H1 (cell line): Measurements from ENCODE around the gene CLEC12A. TPM values are rescaled to one million over a fixed set of nuclear protein-coding genes. Genes with fewer than 3 reads are reported as not detected.

Experiments used
- CTCF ChIA-PET: fragments of 300-600 bp; sonication (Branson Sonifier 250); formaldehyde crosslinking; loops from one replicate; lab custom pipeline; 2021; ENCODE audit not compliant: partially characterized antibody; lab: Charles Lee
- POLR2A ChIA-PET: fragments of 300-600 bp; sonication (Branson Sonifier 250); formaldehyde crosslinking; loops from one replicate; lab custom pipeline; 2021; ENCODE audit warnings: inconsistent platforms; ENCODE audit not compliant: partially characterized antibody; lab: Charles Lee
- DNase-seq, 2 experiments: peaks; one replicate each; pipeline versions ENCODE4 v3.0.0 to v3.0.0-alpha.2; 2010 to 2022; ENCODE audit warnings: low spot score in 2 of 2, low read depth in 1 of 2, mixed read lengths in 1 of 2
- FAIRE-seq: peaks from 2 replicates; lab custom pipeline; 2011; peaks lifted over from hg19 to GRCh38; lab: Jason Lieb, UNC
- H2AFZ ChIP-seq: 2 replicates; pipeline ENCODE4 v1.8.1; 2012; ENCODE audit warnings: low read length, inconsistent platforms
- H2AK5ac ChIP-seq: 2 replicates; pipeline ENCODE4 v1.6.1; 2013; ENCODE audit warnings: low read depth, low read length
- H2BK120ac ChIP-seq: replicated peaks from 2 replicates; pipeline ENCODE3; 2013; ENCODE audit warnings: low read depth, low read length, inconsistent platforms
- H2BK12ac ChIP-seq: 2 replicates; pipeline ENCODE4 v1.6.1; 2013; ENCODE audit warnings: low read depth, low read length
- H2BK15ac ChIP-seq: 2 replicates; pipeline ENCODE4 v1.6.1; 2013; ENCODE audit warnings: low read length
- H2BK20ac ChIP-seq: 2 replicates; pipeline ENCODE4 v1.6.1; 2013; ENCODE audit warnings: low read length
- H2BK5ac ChIP-seq: 2 replicates; pipeline ENCODE4 v1.6.1; 2013; ENCODE audit warnings: low read depth, low read length
- H3K14ac ChIP-seq: 2 replicates; pipeline ENCODE4 v1.6.1; 2013; ENCODE audit warnings: inconsistent platforms; ENCODE audit not compliant: insufficient read length
- H3K18ac ChIP-seq: 2 replicates; pipeline ENCODE4 v1.6.1; 2013; ENCODE audit warnings: low read length; ENCODE audit errors: extremely low read depth
- H3K23ac ChIP-seq: 2 replicates; pipeline ENCODE4 v1.6.1; 2013; ENCODE audit warnings: inconsistent platforms; ENCODE audit not compliant: insufficient read length
- H3K23me2 ChIP-seq: 2 replicates; pipeline ENCODE4 v1.6.1; 2013; ENCODE audit warnings: low read depth, low read length
- H3K27ac ChIP-seq: 2 replicates; pipeline ENCODE4 v1.6.1; 2011; ENCODE audit warnings: low read depth, low read length, inconsistent platforms
- H3K27me3 ChIP-seq, 4 experiments: replicated peaks in 1 of 4; 1 replicate in 1 of 4; 2 replicates in 3 of 4; pipeline versions ENCODE4 v1.6.1 to v1.8.1; 2011 to 2013; ENCODE audit warnings: low read length in 3 of 4, mild to moderate bottlenecking in 3 of 4, inconsistent platforms in 2 of 4, mixed read lengths in 2 of 4, moderate library complexity in 1 of 4; ENCODE audit not compliant: control insufficient read depth in 3 of 4, insufficient read depth in 3 of 4; ENCODE audit errors: extremely low read depth in 1 of 4
- H3K36me3 ChIP-seq, 4 experiments: 2 replicates each; pipeline versions ENCODE4 v1.6.1 to v1.8.1; 2011 to 2013; ENCODE audit warnings: mild to moderate bottlenecking in 4 of 4, low read length in 3 of 4, moderate library complexity in 2 of 4, control low read depth in 1 of 4, inconsistent platforms in 1 of 4; ENCODE audit not compliant: insufficient read depth in 4 of 4, control insufficient read depth in 2 of 4
- H3K4ac ChIP-seq: replicated peaks from 2 replicates; pipeline ENCODE3; 2013; ENCODE audit warnings: low read length, low read depth, mixed read lengths, inconsistent platforms; ENCODE audit not compliant: insufficient read length
- H3K4me1 ChIP-seq, 4 experiments: replicated peaks in 1 of 4; 1 replicate in 1 of 4; 2 replicates in 3 of 4; pipeline versions ENCODE4 v1.6.1 to v1.8.1; 2011 to 2013; ENCODE audit warnings: low read length in 3 of 4, inconsistent platforms in 2 of 4, mixed read lengths in 1 of 4; ENCODE audit not compliant: insufficient read depth in 4 of 4, control insufficient read depth in 3 of 4
- H3K4me2 ChIP-seq, 2 experiments: 2 replicates each; pipeline versions ENCODE4 v1.6.1 to v1.8.1; 2011 to 2013; ENCODE audit warnings: low read depth in 2 of 2, low read length in 2 of 2, control low read depth in 1 of 2, inconsistent platforms in 1 of 2, mild to moderate bottlenecking in 1 of 2; ENCODE audit not compliant: insufficient read depth in 1 of 2
- H3K4me3 ChIP-seq, 4 experiments: fragments of 200-600, 300-600 bp in 1 of 4; sonication (generic), shearing (Covaris generic), sonication (Bioruptor Twin) in 1 of 4; 2 replicates each; pipeline versions ENCODE4 v1.5.1 to v1.8.1; 2011 to 2016; ENCODE audit warnings: low read length in 4 of 4, low read depth in 3 of 4, control low read depth in 2 of 4, inconsistent platforms in 2 of 4, mild to moderate bottlenecking in 2 of 4, mixed read lengths in 1 of 4, moderate library complexity in 1 of 4; ENCODE audit not compliant: insufficient read depth in 2 of 4; ENCODE audit errors: extremely low read depth in 1 of 4
- H3K56ac ChIP-seq: replicated peaks from 2 replicates; pipeline ENCODE3; 2013; ENCODE audit warnings: low read depth, mild to moderate bottlenecking, mixed read lengths, low read length, inconsistent platforms; ENCODE audit not compliant: insufficient read length
- H3K79me1 ChIP-seq: 2 replicates; pipeline ENCODE4 v1.6.1; 2013; ENCODE audit warnings: low read depth, low read length, control low read depth
- H3K79me2 ChIP-seq, 2 experiments: 2 replicates each; pipeline versions ENCODE4 v1.6.1 to v1.8.1; 2012 to 2013; ENCODE audit warnings: low read length in 2 of 2, mild to moderate bottlenecking in 2 of 2, inconsistent platforms in 1 of 2; ENCODE audit not compliant: insufficient read depth in 2 of 2, control insufficient read depth in 1 of 2
- H3K9ac ChIP-seq, 4 experiments: replicated peaks in 1 of 4; 1 replicate in 1 of 4; 2 replicates in 3 of 4; pipeline versions ENCODE4 v1.6.1 to v1.8.1; 2011 to 2013; ENCODE audit warnings: low read depth in 3 of 4, low read length in 3 of 4, control low read depth in 2 of 4, mild to moderate bottlenecking in 2 of 4, moderate library complexity in 2 of 4, inconsistent platforms in 1 of 4; ENCODE audit errors: extremely low read depth in 1 of 4
- H3K9me3 ChIP-seq, 2 experiments: 2 replicates each; pipeline versions ENCODE4 v1.6.1 to v1.8.1; 2012 to 2013; ENCODE audit warnings: mild to moderate bottlenecking in 2 of 2, moderate library complexity in 2 of 2, control low read depth in 1 of 2, inconsistent platforms in 1 of 2, low read depth in 1 of 2, low read length in 1 of 2, mixed read lengths in 1 of 2; ENCODE audit not compliant: insufficient read depth in 2 of 2
- H4K20me1 ChIP-seq, 2 experiments: replicated peaks in 1 of 2; 2 replicates each; pipeline versions ENCODE3 to v1.8.1; 2011 to 2013; ENCODE audit warnings: inconsistent platforms in 2 of 2, low read length in 2 of 2, mild to moderate bottlenecking in 1 of 2; ENCODE audit not compliant: insufficient read depth in 2 of 2, control insufficient read depth in 1 of 2
- H4K5ac ChIP-seq: 2 replicates; pipeline ENCODE4 v1.6.1; 2013; ENCODE audit warnings: low read length, low read depth, mixed read lengths, inconsistent platforms; ENCODE audit not compliant: insufficient read length
- H4K8ac ChIP-seq: 2 replicates; pipeline ENCODE4 v1.8.0; 2013; ENCODE audit warnings: mild to moderate bottlenecking, moderate library complexity, low read length, inconsistent platforms; ENCODE audit not compliant: insufficient read depth; ENCODE audit errors: extremely low read depth
- H4K91ac ChIP-seq: replicated peaks from 2 replicates; pipeline ENCODE3; 2013; ENCODE audit warnings: low read length, mixed read lengths, inconsistent platforms; ENCODE audit not compliant: insufficient read length
- FOSL1 ChIP-seq: IDR thresholded peaks from 2 replicates; pipeline ENCODE4 v1.6.1; 2011; ENCODE audit warnings: mild to moderate bottlenecking, low read depth, low read length, moderate library complexity; ENCODE audit not compliant: insufficient read depth
- JUND ChIP-seq: IDR thresholded peaks from 2 replicates; pipeline ENCODE4 v1.6.1; 2011; ENCODE audit warnings: mild to moderate bottlenecking, improper control_type of control experiment, low read length
- NANOG ChIP-seq: IDR thresholded peaks from 2 replicates; pipeline ENCODE4 v1.6.1; 2011; ENCODE audit warnings: low read length, low read depth, mild to moderate bottlenecking, inconsistent platforms; ENCODE audit not compliant: insufficient read depth, poor library complexity, severe bottlenecking
- PHF8 ChIP-seq: fragments of 200-600 bp; sonication (generic); conservative IDR thresholded peaks from 2 replicates; pipeline ENCODE4 v1.7.1; 2012; ENCODE audit warnings: low read depth, mild to moderate bottlenecking, inconsistent platforms, low read length, moderate library complexity
- POLR2AphosphoS5 ChIP-seq: IDR thresholded peaks from 2 replicates; pipeline ENCODE4 v1.6.1; 2011; ENCODE audit warnings: low read depth, low read length
- RAD21 ChIP-seq, 2 experiments: IDR thresholded peaks in 1 of 2; conservative IDR thresholded peaks in 1 of 2; 2 replicates each; pipeline ENCODE4 v1.6.1; 2011; ENCODE audit warnings: low read depth in 2 of 2, low read length in 2 of 2, improper control_type of control experiment in 1 of 2, inconsistent platforms in 1 of 2, mild to moderate bottlenecking in 1 of 2, moderate library complexity in 1 of 2
- RBBP5 ChIP-seq: IDR thresholded peaks from 2 replicates; pipeline ENCODE4 v1.7.1; 2012; ENCODE audit warnings: low read depth, mild to moderate bottlenecking, inconsistent platforms, low read length, moderate library complexity, borderline replicate concordance
- SAP30 ChIP-seq: fragments of 300-600 bp; sonication (generic); IDR thresholded peaks from 2 replicates; pipeline ENCODE4 v1.7.1; 2012; ENCODE audit warnings: low read length, moderate library complexity, mild to moderate bottlenecking, inconsistent platforms; ENCODE audit not compliant: insufficient read depth, insufficient replicate concordance
- SUZ12 ChIP-seq: fragments of 200-600 bp; sonication (generic); IDR thresholded peaks from 2 replicates; pipeline ENCODE4 v1.6.1; 2012; ENCODE audit warnings: mild to moderate bottlenecking, inconsistent platforms, low read length, moderate library complexity, mixed read lengths
- WGBS, 2 experiments: shearing (Covaris generic) in 1 of 2; methylation state at CpG; one replicate each; pipeline versions ENCODE4 v1.1.6 to v1.1.7; 2013 to 2015; ENCODE audit warnings: low lambda C conversion rate in 2 of 2, mixed read lengths in 2 of 2, inconsistent platforms in 1 of 2, low coverage in 1 of 2, missing lambda C conversion rate in 1 of 2; ENCODE audit not compliant: insufficient replicate concordance in 2 of 2, insufficient coverage in 1 of 2, insufficient read length in 1 of 2; ENCODE audit errors: extremely low coverage in 1 of 2, missing lambda C conversion rate in 1 of 2; 5-methylcytosine and 5-hydroxymethylcytosine counted together
- polyA plus RNA-seq, 7 experiments: library from polyadenylated mRNA; depleted of rRNA in 3 of 7; stranded (reverse) in 5 of 7; unstranded in 2 of 7; fragments of >200 nt in 5 of 7; fragments of 200-250 nt in 2 of 7; gene quantifications; 1 replicate in 5 of 7; 2 replicates in 1 of 7; 4 replicates in 1 of 7; pipeline versions ENCODE4 v1.2.1 to v1.2.3, GENCODE V29; 2011 to 2013; ENCODE audit warnings: missing spikeins in 2 of 7, mixed read lengths in 2 of 7
- total RNA-seq: library from RNA; stranded (reverse); fragmentation: NEBNext Ultra II Directional; extraction: Animal tissue kit (Norgen Biotek cat#: 25700); gene quantifications from 2 replicates; pipeline ENCODE4 v1.2.1, GENCODE V29; 2021

The CLEC12A gene
- total and polyA plus RNA-seq, 2 of the 8 experiments (the other 6 are each of a cell fraction or from before 2014, with no cell fraction given): not detected

- Histone ChIP-seq H2AK5ac (no peak overlapping the region), H3K27me3 (no peaks in the 10 kb centered on the region), H3K18ac (no peak overlapping the region), H4K8ac (no peak overlapping the region), H3K23ac (no peak overlapping the region), H3K4me3 (no peak overlapping the region), H4K20me1 (no peaks in the 10 kb centered on the region), H3K56ac (no peak overlapping the region), H3K79me2 (no peaks in the 10 kb centered on the region), H2AFZ (no peak overlapping the region), H2BK15ac (no peak overlapping the region), H3K4ac (no peak overlapping the region), H3K9me3 (no peaks in the 10 kb centered on the region), H3K4me1 (no peaks in the 10 kb centered on the region), H3K9ac (no peak overlapping the region), H3K79me1 (no peaks in the 10 kb centered on the region), H2BK20ac (no peak overlapping the region), H2BK120ac (no peak overlapping the region), H3K23me2 (no peaks in the 10 kb centered on the region), H4K91ac (no peak overlapping the region), H3K36me3 (no peaks in the 10 kb centered on the region), H4K5ac (no peak overlapping the region), H2BK12ac (no peak overlapping the region), H3K14ac (no peak overlapping the region), H2BK5ac (no peak overlapping the region), H3K4me2 (no peak overlapping the region), H3K27ac (no peak overlapping the region)
- CTCF ChIA-PET: interaction anchor here (0.7 to 1.6 kb wide), 4 partner anchors 14 to 217 kb away, joined by 3 to 8 read pairs (median 3); no protein-coding TSS in a partner anchor
- FAIRE-seq: no peak
- DNase-seq: no peak
- WGBS, 2 experiments: 84% methylated on average over 1 of the region's 1 CpG; no CpG with 5 or more reads in 1 of the 2 experiments
- POLR2A ChIA-PET: interaction anchor here (1.4 to 2.7 kb wide), 2 partner anchors 11 to 13 kb away, joined by 9 to 11 read pairs; no protein-coding TSS in a partner anchor
- TF ChIP-seq NANOG: no peak
- TF ChIP-seq JUND: no peak
- TF ChIP-seq PHF8: no peak
- TF ChIP-seq POLR2AphosphoS5: no peak
- TF ChIP-seq RBBP5: no peak
- TF ChIP-seq SAP30: no peak
- no peak for TF ChIP-seq RAD21 (IDR thresholded peaks at IDR 0.05 in 1 of 2, conservative IDR thresholded peaks at IDR 0.05 in 1 of 2; ENCODE audit: low read depth in 2 of 2, low read length in 2 of 2)
- no peak for TF ChIP-seq FOSL1
- TF ChIP-seq SUZ12: no peak
Measured at GRCh38 chr12:9922429-9922828, 48.8 kb upstream of the CLEC12A start.
